ENCODE results near the gene CADM4.

DNA sequence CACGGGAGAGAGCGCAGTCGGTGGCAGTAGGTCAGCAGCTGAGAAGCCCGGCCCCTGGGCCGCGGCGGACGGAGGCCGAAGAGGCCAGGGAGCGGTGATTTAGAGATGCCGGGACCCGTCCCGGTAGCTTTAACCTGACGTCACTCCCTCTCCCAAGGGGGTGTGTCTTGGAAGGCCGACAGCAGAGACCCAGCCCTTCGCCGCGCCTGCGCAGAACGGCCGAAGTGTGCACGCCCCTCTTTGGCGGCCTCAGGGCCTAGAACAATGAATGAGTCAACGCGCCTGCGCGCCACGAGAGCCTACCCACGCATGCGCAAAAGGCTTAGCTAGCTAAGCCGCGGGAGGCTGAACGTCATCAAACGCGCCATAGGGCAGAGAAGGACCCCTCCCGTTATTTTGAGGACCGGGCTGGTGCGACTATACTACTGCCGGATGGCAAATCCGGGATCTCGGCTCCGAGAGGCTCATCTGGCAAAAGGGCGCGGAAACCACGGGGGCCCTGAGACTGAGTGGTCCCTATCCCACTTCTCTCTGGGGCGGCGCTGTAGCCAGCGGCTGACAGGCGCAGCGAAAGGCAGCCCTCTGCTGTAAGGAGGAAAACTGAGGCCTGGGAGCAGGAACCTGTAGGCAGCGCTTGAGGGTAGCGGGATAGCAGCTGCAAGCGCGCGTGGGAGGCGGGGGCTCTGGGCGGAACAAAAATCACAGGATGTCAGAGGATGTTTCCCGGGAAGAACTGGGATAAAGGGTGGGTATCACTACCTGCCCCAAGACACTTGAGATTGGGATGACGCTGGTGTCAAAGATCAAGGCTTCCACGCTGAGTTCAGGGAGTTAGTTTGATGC, 43.4 kb downstream of the CADM4 start, which contains the start of the genes IRGQ and ZNF576:
- TF ChIP-seq POLR2AphosphoS5 (IDR thresholded peaks at IDR 0.05) = peak; percentile 97 to 98
- TF ChIP-seq, protein P1, sequence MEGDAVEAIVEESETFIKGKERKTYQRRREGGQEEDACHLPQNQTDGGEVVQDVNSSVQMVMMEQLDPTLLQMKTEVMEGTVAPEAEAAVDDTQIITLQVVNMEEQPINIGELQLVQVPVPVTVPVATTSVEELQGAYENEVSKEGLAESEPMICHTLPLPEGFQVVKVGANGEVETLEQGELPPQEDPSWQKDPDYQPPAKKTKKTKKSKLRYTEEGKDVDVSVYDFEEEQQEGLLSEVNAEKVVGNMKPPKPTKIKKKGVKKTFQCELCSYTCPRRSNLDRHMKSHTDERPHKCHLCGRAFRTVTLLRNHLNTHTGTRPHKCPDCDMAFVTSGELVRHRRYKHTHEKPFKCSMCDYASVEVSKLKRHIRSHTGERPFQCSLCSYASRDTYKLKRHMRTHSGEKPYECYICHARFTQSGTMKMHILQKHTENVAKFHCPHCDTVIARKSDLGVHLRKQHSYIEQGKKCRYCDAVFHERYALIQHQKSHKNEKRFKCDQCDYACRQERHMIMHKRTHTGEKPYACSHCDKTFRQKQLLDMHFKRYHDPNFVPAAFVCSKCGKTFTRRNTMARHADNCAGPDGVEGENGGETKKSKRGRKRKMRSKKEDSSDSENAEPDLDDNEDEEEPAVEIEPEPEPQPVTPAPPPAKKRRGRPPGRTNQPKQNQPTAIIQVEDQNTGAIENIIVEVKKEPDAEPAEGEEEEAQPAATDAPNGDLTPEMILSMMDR (IDR thresholded peaks at IDR 0.05) = peak in 1 of 3 experiments; percentile 26

Data from esophagus muscularis mucosa (tissue), 3 donors.